Stimulated activated CD4-positive, alpha-beta T cell treated with anti-CD3 and anti-CD28 coated beads, Interleukin-4, amount 100 ng/mL, for 4 hours (primary cell): Measurements from ENCODE around the gene HDDC2.
A peak's percentile ranks its signal among the peaks of the same experiment; 100 is the strongest.

ENCODE experiments used
- DNase-seq, 2 experiments: peaks; one replicate each; pipeline ENCODE4 v3.0.0-alpha.2; 2020

The HDDC2 gene

DNA sequence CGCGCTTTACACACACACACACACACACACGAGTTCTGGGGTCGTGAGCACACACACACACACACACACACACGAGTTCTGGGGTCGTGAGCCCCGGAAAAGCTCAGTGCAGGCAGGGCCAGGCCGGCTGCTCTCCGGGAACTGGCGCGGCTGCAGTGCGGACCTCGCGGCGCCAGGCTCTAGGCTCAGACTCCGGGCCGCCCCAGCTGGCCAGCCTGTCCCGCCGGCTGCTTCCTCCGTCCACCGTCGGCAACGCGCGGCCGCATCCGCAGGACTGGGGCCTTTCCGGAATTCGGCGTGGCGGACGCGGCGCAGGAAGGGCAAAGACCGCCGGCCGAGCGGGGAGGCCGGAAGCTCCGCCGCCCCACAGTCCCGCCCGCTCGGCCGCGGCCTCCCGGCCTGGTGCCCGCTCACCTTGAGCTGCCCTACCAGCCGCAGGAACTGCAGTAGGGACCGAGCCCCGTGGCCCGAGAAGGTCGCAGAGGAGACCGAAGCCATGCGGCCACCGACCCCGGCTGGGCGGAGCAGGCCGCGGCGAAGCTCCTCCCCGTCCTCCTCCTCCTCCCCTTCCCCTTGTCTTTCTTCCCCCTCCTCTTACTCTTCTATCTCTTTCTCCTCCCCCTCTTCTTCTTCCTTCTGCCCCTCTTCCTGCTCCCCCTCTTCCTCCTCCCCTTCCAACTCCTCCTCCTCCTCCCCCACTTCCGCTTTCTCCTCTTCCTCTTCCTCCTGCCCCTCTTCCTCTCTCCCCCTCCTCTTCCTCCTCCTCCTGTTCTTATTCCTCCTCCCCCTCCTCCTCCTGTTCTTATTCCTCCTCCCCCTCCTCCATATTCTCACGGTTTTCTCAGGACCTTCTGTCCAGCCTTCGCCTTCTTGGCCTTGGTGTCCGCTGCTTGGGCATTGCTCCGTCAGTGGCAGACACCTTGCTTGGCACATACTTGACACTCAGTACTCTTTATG is at the start of gene HDDC2:
Gene HDDC2 (minus strand): TSS at position 533 of the 957 bp plus-strand sequence. CDS start 35 bp downstream, at position 498.
- peak; percentile 51 to 59 for DNase-seq

DNA sequence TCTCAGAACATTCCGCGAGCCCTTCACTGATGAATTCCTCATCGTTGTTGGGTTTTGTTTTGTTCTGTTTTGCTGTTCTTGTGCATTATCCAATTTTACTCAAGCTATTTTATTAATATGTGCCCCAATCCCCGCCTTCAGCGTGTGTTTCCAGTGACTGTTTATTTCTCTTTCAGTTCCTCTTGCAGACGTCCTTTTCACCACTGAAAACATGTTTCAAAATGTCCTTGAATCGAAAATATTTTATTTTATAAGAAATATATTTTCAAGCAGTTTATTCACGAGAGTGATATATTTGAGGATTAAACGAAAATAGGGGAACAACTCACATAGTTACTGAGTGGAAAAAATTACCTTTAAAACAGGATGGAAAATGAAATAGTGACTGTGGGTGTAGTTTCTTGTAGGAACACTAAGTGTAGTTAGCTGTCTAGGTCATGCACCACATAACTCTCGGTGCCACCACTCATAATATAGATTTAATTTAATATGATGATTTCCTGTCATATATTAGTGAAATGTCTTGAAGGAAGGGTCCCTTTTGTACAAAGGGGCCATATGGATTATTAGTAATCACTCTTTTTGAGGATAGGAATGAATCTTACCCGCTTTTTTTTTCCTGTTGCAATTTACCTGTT is 45.3 kb upstream of the HDDC2 start:
- DNase-seq: no peak

DNA sequence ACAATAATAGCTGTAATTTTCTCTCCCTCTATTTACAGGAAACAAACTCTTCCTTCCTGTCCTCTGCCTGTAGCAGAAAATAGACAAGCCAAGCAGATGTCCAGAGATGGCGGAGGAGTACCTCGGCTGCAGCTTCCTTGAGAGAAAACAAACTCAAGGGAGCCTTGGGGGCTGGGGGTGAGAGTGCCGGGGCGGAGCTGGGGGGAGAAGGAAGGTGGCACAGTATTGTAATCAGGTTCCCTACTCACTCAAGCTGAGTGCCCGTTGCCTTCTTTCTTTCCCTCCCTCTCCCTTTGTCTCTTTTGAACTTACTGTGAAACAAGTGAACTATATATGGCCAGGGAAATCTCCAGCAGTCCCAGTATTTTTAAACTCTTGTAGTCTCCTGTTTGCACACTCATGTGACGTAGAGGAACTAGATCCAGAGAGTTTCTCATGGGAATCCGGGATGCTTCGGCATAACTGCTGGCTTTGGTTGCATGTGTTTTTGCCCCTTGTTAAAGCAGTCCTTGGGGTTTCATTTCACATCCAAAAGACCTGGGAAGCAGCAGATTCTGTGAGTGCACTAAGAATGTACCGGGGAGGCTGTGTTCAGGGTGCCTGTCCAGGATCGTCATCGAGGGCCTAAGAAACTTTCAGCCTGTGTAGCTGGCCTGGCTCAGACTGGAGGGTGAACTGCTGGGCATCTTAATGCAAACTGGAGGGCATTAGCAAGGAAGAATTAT is 44.6 kb upstream of the HDDC2 start:
- no peak for DNase-seq

GRCh38 chr6:125341460-125341859 is 39.7 kb upstream of the HDDC2 start:
- DNase-seq: no peak

- no peak for DNase-seq
These were observed 39.2 kb upstream of the HDDC2 start for GRCh38 chr6:125340991-125341390.

- no peak for DNase-seq
These were observed 38.5 kb upstream of the HDDC2 start for GRCh38 chr6:125340175-125340835.

DNA sequence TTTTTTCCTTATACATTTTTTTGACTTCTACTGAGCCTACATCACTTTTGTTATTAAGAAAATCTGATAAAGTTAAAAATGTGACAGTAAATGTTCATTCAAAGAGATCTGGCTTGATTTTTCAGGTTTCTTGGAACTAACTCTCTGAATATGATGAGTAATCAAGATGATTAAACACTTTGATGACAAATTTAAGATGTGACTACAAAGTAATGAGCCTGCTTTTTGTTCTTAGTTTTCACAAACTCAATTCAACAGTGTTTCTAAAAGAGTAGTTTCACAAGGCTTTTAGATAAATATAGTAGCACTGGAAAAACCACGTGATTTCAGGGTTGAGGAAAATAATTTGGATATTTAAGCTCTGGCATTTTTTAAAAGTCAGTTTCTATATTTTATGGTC is 37.9 kb upstream of the HDDC2 start:
- DNase-seq: no peak

GRCh38 chr6:125338381-125338780 is 36.6 kb upstream of the HDDC2 start:
- DNase-seq: no peak

DNA sequence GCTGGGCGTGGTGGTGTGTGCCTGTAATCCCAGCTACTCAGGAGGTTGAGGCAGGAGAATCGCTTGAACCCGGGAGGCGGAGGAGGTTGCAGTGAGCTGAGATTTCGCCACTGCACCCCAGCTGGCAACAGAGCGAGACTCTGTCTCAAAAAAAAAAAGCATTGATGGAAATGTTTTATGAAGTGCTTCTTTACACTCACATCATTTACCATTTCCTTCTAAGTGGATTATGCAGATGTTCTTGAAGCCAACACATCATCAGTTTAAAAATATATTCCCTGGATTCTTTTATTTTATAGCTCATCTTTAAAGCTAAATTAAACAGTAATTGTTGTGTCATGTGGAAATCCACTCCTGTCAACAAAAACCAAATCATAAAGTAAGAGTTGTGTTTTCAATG is 35.9 kb upstream of the HDDC2 start:
- no peak for DNase-seq

- DNase-seq: no peak
These were observed 30.9 kb upstream of the HDDC2 start for GRCh38 chr6:125332664-125333063.

DNA sequence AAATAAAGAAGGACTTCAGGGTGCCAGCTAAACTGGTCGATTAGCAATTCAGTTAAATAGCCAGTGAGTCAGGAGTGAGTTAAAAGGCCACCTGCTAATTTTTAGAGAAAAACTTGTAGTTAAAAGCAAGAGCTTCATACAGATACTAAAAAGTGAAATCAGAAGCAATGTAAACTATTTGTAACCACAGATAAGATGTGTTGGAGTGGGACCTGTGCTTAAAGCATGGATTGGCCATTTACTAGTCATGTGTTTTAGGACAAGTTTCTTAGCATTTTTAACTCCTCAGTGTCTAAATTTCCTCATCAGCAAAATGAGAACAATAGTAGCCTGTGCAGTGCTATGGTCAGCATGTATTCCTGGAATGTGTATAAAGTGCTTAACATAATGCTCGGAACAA is 23.8 kb upstream of the HDDC2 start:
- DNase-seq: no peak

GRCh38 chr6:125323376-125323775 is 21.6 kb upstream of the HDDC2 start:
- DNase-seq: no peak

DNA sequence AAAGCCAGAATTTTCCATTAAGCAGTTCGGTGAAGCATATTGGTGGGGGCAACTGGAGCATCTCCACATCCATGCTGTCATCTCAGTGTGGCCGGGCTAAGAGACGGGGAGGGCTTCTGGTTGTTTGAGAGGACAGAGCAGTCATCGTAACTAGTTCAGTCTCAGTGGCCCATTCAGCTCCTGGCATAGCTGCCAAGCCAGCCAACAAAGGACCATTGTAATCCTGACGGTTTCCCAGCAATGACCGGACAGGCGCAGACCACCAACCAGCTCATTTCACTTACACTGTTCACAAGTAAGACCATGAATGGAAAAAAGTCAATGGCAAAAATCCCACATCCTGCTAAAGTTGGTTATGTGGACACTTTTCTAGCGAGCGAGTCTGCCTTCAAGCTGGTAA is 14.9 kb upstream of the HDDC2 start:
- DNase-seq: no peak

DNA sequence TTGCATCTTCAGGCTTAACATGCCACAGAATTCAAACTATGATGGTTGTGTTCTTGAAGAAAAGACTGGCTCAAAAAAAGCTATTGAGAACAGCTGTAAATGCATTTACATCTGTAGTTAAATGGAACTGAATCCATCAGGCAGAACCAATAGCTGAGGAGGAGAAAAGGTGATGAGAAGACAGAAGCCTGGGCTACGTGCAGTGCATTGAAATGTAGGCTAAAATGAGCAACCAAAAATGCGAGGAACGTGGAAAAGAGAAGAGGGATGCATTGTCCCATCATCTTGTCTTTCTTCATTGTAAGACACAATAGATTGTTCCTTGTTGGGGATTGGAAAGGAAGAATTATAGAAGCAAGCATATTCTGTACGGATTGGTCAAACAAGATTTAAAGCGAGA is 13.8 kb upstream of the HDDC2 start:
- no peak for DNase-seq

DNA sequence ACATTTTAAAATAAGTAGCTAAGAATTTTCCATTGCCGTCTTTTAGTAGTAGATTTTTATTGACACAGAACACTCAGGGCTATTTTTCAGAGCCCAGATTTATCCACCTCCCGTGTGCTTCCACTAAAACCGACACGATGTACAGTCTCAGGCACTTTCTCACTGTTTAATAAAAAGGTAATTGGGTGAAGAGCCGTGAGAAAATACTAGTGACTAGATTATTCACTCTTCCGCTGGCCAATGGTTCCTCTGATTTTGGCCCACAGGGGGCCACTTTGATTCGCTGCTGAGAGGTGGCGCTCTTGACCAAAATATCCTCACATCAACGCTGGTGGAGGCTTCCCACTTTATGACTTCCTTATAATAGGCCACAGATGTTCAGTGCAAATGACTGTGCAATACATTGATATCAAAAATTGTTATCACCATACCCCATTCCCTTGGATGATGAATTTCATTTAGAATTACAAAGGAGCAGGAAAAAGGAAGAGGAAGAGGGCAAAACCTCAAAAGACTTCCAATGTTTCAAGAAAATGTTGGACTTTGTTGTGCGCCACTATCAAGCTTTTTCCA is 12.3 kb upstream of the HDDC2 start:
- no peak for DNase-seq

GRCh38 chr6:125312950-125313349 is 11.2 kb upstream of the HDDC2 start:
- no peak for DNase-seq

GRCh38 chr6:125312478-125312877 is 10.7 kb upstream of the HDDC2 start:
- no peak for DNase-seq

- DNase-seq: no peak
These were observed 9.4 kb upstream of the HDDC2 start for GRCh38 chr6:125310994-125311649.

GRCh38 chr6:125307964-125308615 is 6.3 kb upstream of the HDDC2 start:
- DNase-seq: no peak

DNA sequence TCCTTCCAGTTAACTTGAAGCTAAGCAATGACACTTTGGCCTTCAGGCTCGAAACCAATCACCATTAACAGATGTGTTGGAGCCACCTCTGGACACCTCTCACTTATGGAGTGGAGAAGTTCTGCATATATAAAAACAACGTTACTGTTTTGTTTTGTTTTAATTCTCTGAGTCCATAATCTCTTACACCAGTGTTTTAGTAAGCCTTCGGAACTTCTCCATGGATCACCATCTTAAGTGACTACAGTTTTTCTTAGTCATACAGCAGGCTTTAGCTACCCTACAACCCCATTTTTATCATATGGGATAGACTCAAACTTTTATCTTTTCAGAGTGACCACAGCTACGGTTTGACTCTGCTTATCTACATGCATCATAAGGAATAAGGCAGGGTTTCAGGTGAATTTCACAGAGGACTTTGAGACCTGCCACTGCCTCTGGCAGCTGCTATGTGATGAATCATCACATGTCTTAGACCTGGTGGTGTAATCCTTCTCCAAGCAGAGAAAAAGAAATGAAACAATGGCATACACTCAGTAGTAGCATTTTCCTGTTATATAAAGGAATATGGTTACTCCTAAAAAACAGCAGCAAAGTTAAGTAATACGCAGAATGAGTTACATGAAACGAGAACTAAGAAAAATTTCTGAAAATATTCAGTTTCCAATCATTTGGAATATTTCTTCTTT is 5.5 kb upstream of the HDDC2 start:
- DNase-seq: no peak

- DNase-seq: no peak
These were observed 5.0 kb upstream of the HDDC2 start for GRCh38 chr6:125306756-125307149.
